Measurements from ENCODE around the gene CST11.

Gene CST11

GRCh38 chr20:23419995-23420901, 32.4 kb downstream of the CST11 start:
- peak; percentile 45 to 57 for DNase-seq (ENCODE audit: low read depth in 2 of 2)

- DNase-seq (ENCODE audit: low read depth in 2 of 2), result no peak
Observed at GRCh38 chr20:23419657-23419994, 33.0 kb downstream of the CST11 start.

- no peak for DNase-seq (ENCODE audit: low read depth in 2 of 2)
Observed at GRCh38 chr20:23417861-23418260, 34.8 kb downstream of the CST11 start.

GRCh38 chr20:23415959-23416583, 36.6 kb downstream of the CST11 start:
- DNase-seq (ENCODE audit: low read depth in 2 of 2), result no peak

GRCh38 chr20:23415555-23415954, 37.1 kb downstream of the CST11 start:
- no peak for DNase-seq (ENCODE audit: low read depth in 2 of 2)

- no peak for DNase-seq (ENCODE audit: low read depth in 2 of 2)
Observed at GRCh38 chr20:23414526-23415188, 38.0 kb downstream of the CST11 start.

- DNase-seq (ENCODE audit: low read depth in 2 of 2), result no peak
Observed at GRCh38 chr20:23413862-23414422, 38.7 kb downstream of the CST11 start.

GRCh38 chr20:23412026-23412425, 40.6 kb downstream of the CST11 start:
- DNase-seq (ENCODE audit: low read depth in 2 of 2), result no peak

- no peak for DNase-seq (ENCODE audit: low read depth in 2 of 2)
Observed at GRCh38 chr20:23410916-23411695, 41.6 kb downstream of the CST11 start.

- no peak for DNase-seq (ENCODE audit: low read depth in 2 of 2)
Observed at GRCh38 chr20:23409800-23410199, 42.9 kb downstream of the CST11 start.

- DNase-seq (ENCODE audit: low read depth in 2 of 2), result no peak
Observed at GRCh38 chr20:23408957-23409356, 43.7 kb downstream of the CST11 start.

- no peak for DNase-seq (ENCODE audit: low read depth in 2 of 2)
Observed at GRCh38 chr20:23407781-23408464, 44.8 kb downstream of the CST11 start.

- DNase-seq (ENCODE audit: low read depth in 2 of 2), result no peak
Observed at GRCh38 chr20:23406880-23407279, 45.8 kb downstream of the CST11 start.

- DNase-seq (ENCODE audit: low read depth in 2 of 2), result no peak
Observed at GRCh38 chr20:23404196-23404595, 48.5 kb downstream of the CST11 start.

GRCh38 chr20:23403751-23404150, 48.9 kb downstream of the CST11 start:
- no peak for DNase-seq (ENCODE audit: low read depth in 2 of 2)

- DNase-seq (ENCODE audit: low read depth in 2 of 2), result no peak
Observed at GRCh38 chr20:23401051-23401450, 51.6 kb downstream of the CST11 start.
